Gastrocnemius medialis (tissue), 4 donors: Measurements from ENCODE around the gene GOLGA6L6.
"Not testable (repeated sequence)": the region's sequence is repeated elsewhere in the genome, so short reads cannot be mapped to it uniquely, and the experiment has no call there.

Experiments
- POLR2A ChIP-seq, 2 donors: fragments of 450-650 bp; IDR thresholded peaks; one replicate each; pipeline ENCODE4 v1.6.1; 2017; ENCODE audit warnings: antibody characterized with exemption in 2 of 2, mild to moderate bottlenecking in 2 of 2, moderate library complexity in 2 of 2
- TF ChIP-seq, protein P1 (sequence below), 5 experiments: fragments of 450-650 bp in 3 of 5; fragments of 200-600 bp in 2 of 5; sonication (generic) in 2 of 5; IDR thresholded peaks in 4 of 5; conservative IDR thresholded peaks in 1 of 5; 1 replicate in 4 of 5; 2 replicates in 1 of 5; pipeline ENCODE4 v1.5.1; 2016 to 2019; ENCODE audit warnings: antibody characterized with exemption in 5 of 5, mild to moderate bottlenecking in 3 of 5, moderate library complexity in 3 of 5

DNA sequence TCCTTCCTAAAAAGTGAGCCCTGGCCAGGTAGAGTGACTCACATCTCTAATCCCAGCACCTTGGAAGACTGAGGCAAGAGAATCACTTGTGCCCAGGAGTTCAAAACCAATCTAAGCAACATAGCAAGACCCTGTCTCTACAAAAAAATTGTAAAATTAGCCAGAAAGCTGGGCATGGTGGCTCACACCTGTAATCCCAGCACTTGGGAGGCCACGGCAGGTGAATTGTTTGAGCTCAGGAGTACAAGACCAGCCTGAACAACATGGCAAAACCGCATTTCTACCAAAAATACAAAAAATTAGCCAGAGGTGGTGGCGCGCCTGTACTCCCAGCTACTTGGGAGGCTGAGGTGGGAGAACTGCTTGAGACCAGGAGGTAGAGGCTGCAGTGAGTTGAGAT lies 49.0 kb downstream of the GOLGA6L6 start:
- TF ChIP-seq POLR2A (IDR thresholded peaks at IDR 0.05): not testable (repeated sequence)
- TF ChIP-seq, protein P1, sequence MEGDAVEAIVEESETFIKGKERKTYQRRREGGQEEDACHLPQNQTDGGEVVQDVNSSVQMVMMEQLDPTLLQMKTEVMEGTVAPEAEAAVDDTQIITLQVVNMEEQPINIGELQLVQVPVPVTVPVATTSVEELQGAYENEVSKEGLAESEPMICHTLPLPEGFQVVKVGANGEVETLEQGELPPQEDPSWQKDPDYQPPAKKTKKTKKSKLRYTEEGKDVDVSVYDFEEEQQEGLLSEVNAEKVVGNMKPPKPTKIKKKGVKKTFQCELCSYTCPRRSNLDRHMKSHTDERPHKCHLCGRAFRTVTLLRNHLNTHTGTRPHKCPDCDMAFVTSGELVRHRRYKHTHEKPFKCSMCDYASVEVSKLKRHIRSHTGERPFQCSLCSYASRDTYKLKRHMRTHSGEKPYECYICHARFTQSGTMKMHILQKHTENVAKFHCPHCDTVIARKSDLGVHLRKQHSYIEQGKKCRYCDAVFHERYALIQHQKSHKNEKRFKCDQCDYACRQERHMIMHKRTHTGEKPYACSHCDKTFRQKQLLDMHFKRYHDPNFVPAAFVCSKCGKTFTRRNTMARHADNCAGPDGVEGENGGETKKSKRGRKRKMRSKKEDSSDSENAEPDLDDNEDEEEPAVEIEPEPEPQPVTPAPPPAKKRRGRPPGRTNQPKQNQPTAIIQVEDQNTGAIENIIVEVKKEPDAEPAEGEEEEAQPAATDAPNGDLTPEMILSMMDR (IDR thresholded peaks at IDR 0.05 in 4 of 5, conservative IDR thresholded peaks at IDR 0.05 in 1 of 5): not testable (repeated sequence)
